ENCODE data around the gene OR6C76. TPM values are rescaled to one million over a fixed set of nuclear protein-coding genes. Genes with fewer than 3 reads are reported as not detected.
"Not testable (repeated sequence)": the region's sequence is repeated elsewhere in the genome, so short reads cannot be mapped to it uniquely, and the experiment has no call there.

The OR6C76 gene
- total and polyA plus RNA-seq, 2 of the 4 experiments (the other 2 are of a cell fraction): not detected

GRCh38 chr12:55413498-55414388 is 12.3 kb upstream of the OR6C76 start:
- H4K5ac ChIP-seq (ENCODE audit: low read depth, low read length); H4K91ac ChIP-seq (ENCODE audit: insufficient read depth, low read depth, low read length); dilution Hi-C loops (cut with HindIII; ENCODE audit: low sequenced_read_pairs, unreplicated experiment); H3K9me3 ChIP-seq (ENCODE audit: control insufficient read depth, insufficient read depth, low read length); H3K14ac ChIP-seq (replicated peaks; ENCODE audit: low read depth, low read length); H2AK9ac ChIP-seq (replicated peaks; ENCODE audit: low read depth, low read length, poor library complexity); H3K9ac ChIP-seq (ENCODE audit: low read depth, low read length); H2BK120ac ChIP-seq (ENCODE audit: low read depth, low read length); H2BK20ac ChIP-seq (ENCODE audit: low read depth, low read length); H3K27me3 ChIP-seq (ENCODE audit: control insufficient read depth, insufficient read depth, low read length); DNase-seq; H3K4me2 ChIP-seq (ENCODE audit: low read depth, low read length); H3K9me1 ChIP-seq (ENCODE audit: insufficient read depth, low read length); in situ Hi-C loops (cut with MboI; ENCODE audit: low sequenced_read_pairs); H3K56ac ChIP-seq (ENCODE audit: extremely low read depth, insufficient read depth, low read length); H3K23ac ChIP-seq (ENCODE audit: low read depth, low read length); H2BK5ac ChIP-seq (ENCODE audit: low read depth, low read length, poor library complexity, severe bottlenecking); ATAC-seq (ENCODE audit: low read depth); H2AFZ ChIP-seq (replicated peaks; ENCODE audit: low read length, poor library complexity); H2BK15ac ChIP-seq (ENCODE audit: low read depth, low read length); H3K36me3 ChIP-seq (ENCODE audit: control insufficient read depth, insufficient read depth, low read length); CTCF ChIA-PET; H3K79me1 ChIP-seq (ENCODE audit: low read depth in 1 of 2, low read length in 2 of 2); H3K27ac ChIP-seq (ENCODE audit: insufficient read depth, low read length); H4K8ac ChIP-seq (ENCODE audit: low read depth in 2 of 2, low read length in 2 of 2); POLR2A ChIA-PET (ENCODE audit: unreplicated experiment); H3K4me1 ChIP-seq (ENCODE audit: control insufficient read depth, insufficient read depth, low read length); H3K4me3 ChIP-seq (ENCODE audit: insufficient read depth, low read depth, low read length); H3K4ac ChIP-seq (ENCODE audit: low read depth, low read length); H3K18ac ChIP-seq (ENCODE audit: low read depth, low read length); H4K20me1 ChIP-seq (ENCODE audit: insufficient read depth, low read length); intact Hi-C loops (cut with micrococcal nuclease); BruUV-seq (replicated peaks); H2AK5ac ChIP-seq (ENCODE audit: low read depth, low read length): not testable (repeated sequence)
- WGBS, 2 experiments (ENCODE audit: extremely low coverage in 2 of 2, insufficient read length in 1 of 2): no CpG with 5 or more reads among the region's 6 CpGs

GRCh38 chr12:55414396-55414823 is 11.6 kb upstream of the OR6C76 start:
- intact Hi-C loops (cut with micrococcal nuclease): not testable (repeated sequence)

More at GRCh38 chr12:55414396-55414823, 11.6 kb upstream of the OR6C76 start:
- CTCF ChIA-PET; H3K56ac ChIP-seq (ENCODE audit: extremely low read depth, insufficient read depth, low read length); H2AK9ac ChIP-seq (replicated peaks; ENCODE audit: low read depth, low read length, poor library complexity); H3K4me3 ChIP-seq (ENCODE audit: insufficient read depth, low read depth, low read length); BruUV-seq (replicated peaks); H3K4me2 ChIP-seq (ENCODE audit: low read depth, low read length); H2AFZ ChIP-seq (replicated peaks; ENCODE audit: low read length, poor library complexity); POLR2A ChIA-PET (ENCODE audit: unreplicated experiment); H3K23ac ChIP-seq (ENCODE audit: low read depth, low read length); H4K20me1 ChIP-seq (ENCODE audit: insufficient read depth, low read length); H3K9me3 ChIP-seq (ENCODE audit: control insufficient read depth, insufficient read depth, low read length); H2BK120ac ChIP-seq (ENCODE audit: low read depth, low read length); H3K79me1 ChIP-seq (ENCODE audit: low read depth in 1 of 2, low read length in 2 of 2); H3K27me3 ChIP-seq (ENCODE audit: control insufficient read depth, insufficient read depth, low read length); H2BK15ac ChIP-seq (ENCODE audit: low read depth, low read length); H2BK5ac ChIP-seq (ENCODE audit: low read depth, low read length, poor library complexity, severe bottlenecking); H3K4ac ChIP-seq (ENCODE audit: low read depth, low read length); DNase-seq; H2AK5ac ChIP-seq (ENCODE audit: low read depth, low read length); ATAC-seq (ENCODE audit: low read depth); H3K9ac ChIP-seq (ENCODE audit: low read depth, low read length); H3K27ac ChIP-seq (ENCODE audit: insufficient read depth, low read length); H3K4me1 ChIP-seq (ENCODE audit: control insufficient read depth, insufficient read depth, low read length); H2BK20ac ChIP-seq (ENCODE audit: low read depth, low read length); dilution Hi-C loops (cut with HindIII; ENCODE audit: low sequenced_read_pairs, unreplicated experiment); H3K18ac ChIP-seq (ENCODE audit: low read depth, low read length); H3K9me1 ChIP-seq (ENCODE audit: insufficient read depth, low read length); H4K91ac ChIP-seq (ENCODE audit: insufficient read depth, low read depth, low read length); H4K8ac ChIP-seq (ENCODE audit: low read depth in 2 of 2, low read length in 2 of 2); H3K36me3 ChIP-seq (ENCODE audit: control insufficient read depth, insufficient read depth, low read length); H3K14ac ChIP-seq (replicated peaks; ENCODE audit: low read depth, low read length); H4K5ac ChIP-seq (ENCODE audit: low read depth, low read length); in situ Hi-C loops (cut with MboI; ENCODE audit: low sequenced_read_pairs): not testable (repeated sequence)
- 0% methylated on average over 1 of the region's 11 CpGs; no CpG with 5 or more reads in 1 of the 2 experiments for WGBS, 2 experiments (ENCODE audit: extremely low coverage in 2 of 2, insufficient read length in 1 of 2)
